Hippocampal formation (tissue), 2 donors: ENCODE measurements around the gene ZBP1.

ENCODE experiments used
- DNase-seq, 2 donors: peaks; one replicate each; lab custom pipeline; 2025; lab: John Stamatoyannopoulos, UW

ZBP1 gene

GRCh38 chr20:57571782-57572416 lies 48.3 kb downstream of the ZBP1 start:
- no peak for DNase-seq

DNA sequence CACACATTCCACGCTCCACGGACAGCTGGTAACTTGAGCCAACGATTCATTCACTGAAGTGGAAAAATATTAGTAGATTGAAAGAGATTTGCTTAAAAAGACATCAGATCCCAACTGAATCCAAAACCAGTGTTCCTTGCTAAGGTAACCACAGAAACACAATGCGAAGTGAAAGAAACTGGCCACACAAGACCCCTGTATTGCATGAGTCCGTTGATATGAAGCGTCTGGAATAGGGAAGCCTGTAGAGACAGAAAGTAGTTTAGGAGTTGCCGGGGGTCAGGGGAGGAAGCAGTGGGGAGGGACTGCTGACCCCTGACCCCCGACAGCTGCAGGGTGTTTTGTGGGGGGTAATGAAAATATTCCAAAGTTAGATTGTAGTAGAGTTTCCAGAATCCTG lies 49.3 kb downstream of the ZBP1 start:
- no peak for DNase-seq

- DNase-seq, result no peak
Measured at GRCh38 chr20:57570145-57570850, 49.9 kb downstream of the ZBP1 start.

DNA sequence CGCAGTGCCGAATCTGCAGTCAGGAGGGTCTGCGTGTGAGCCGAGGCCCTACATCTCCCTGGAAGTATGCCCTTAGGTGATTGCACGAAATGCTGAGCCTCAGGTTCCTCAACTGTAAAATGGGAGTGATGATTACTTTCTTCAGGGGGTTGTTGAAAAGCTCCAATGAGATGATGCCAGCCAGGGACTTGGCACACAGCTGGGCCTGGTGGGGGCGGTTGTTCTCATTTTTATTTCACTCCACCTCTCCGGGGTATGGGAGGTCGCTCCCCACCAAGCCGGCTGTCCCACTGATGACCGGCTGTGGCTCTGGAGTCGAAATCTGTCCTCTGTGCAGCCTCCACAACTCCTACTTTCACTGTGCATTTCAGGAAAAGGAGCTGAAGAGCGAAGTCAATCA lies 51.3 kb downstream of the ZBP1 start:
- DNase-seq, result no peak

- DNase-seq, result no peak
Measured at GRCh38 chr20:57568088-57568896, 51.9 kb downstream of the ZBP1 start.

GRCh38 chr20:57567471-57568079 lies 52.7 kb downstream of the ZBP1 start:
- no peak for DNase-seq

GRCh38 chr20:57566803-57567459 lies 53.3 kb downstream of the ZBP1 start:
- DNase-seq, result no peak

DNA sequence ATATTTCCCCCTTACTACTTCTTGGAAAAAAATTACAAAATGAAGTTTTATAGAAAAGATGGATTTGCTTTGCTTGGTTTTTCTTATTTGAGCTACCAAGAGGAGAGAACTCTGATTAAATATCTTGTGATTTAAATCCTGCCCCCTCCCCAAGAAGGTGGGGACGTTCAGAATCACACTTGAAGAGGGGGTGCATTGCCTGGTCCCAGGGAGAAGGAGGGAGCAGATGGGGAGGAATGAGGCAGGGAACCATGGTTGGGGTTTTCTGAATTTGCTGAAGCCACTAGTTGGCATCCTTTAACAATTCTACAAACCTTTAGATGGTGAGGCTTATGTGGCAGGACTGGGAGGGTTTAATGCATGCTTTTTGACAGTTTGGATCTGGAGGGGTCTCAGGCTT lies 53.8 kb downstream of the ZBP1 start:
- no peak for DNase-seq

DNA sequence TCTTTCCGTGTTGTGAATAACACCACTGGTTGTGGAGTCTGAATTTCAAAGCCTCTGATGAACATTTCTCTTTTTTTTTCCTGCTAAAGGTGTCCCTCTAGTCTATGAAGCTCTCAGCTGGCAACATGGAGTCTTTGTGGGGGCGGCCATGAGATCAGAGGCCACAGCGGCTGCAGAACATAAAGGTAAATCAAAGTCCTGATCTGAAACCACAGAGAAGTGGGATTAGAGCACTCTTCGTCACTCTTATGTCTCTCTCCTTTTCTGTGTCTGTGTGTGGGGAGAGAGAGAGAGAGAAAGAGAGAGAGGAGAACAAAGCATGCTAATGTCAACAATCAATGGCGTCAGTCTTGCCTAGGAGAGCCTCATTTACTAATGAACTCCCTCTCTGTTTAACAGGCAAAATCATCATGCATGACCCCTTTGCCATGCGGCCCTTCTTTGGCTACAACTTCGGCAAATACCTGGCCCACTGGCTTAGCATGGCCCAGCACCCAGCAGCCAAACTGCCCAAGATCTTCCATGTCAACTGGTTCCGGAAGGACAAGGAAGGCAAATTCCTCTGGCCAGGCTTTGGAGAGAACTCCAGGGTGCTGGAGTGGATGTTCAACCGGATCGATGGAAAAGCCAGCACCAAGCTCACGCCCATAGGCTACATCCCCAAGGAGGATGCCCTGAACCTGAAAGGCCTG lies 55.1 kb downstream of the ZBP1 start:
- DNase-seq, result no peak

DNA sequence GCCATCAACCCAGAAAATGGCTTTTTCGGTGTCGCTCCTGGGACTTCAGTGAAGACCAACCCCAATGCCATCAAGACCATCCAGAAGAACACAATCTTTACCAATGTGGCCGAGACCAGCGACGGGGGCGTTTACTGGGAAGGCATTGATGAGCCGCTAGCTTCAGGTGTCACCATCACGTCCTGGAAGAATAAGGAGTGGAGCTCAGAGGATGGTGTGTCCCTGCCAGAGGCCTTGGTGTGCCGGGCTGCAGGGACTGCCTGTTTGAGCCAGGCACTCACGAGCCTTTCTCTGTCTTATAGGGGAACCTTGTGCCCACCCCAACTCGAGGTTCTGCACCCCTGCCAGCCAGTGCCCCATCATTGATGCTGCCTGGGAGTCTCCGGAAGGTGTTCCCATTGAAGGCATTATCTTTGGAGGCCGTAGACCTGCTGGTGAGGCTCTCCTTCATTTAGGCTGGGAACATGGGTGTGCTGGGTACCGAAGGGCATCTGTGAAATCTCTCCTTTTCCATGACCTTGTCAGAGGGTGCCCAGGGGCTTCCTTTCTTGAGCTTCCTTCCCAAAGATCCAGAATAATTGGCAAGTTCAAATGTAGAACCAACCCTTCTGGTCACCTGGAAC lies 55.9 kb downstream of the ZBP1 start:
- no peak for DNase-seq

DNA sequence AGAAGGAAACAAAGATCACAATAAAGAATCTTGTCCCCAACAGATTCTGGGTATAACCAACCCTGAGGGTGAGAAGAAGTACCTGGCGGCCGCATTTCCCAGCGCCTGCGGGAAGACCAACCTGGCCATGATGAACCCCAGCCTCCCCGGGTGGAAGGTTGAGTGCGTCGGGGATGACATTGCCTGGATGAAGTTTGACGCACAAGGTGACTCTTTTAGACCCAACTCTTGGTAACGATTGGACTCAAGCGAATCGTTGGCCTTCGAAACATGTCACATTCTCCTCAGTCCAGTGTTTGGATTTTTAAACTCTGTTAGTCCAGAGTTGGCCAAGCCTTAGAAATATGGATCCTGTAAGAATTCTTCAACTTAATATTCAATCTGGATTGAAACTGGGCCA lies 56.7 kb downstream of the ZBP1 start:
- no peak for DNase-seq

DNA sequence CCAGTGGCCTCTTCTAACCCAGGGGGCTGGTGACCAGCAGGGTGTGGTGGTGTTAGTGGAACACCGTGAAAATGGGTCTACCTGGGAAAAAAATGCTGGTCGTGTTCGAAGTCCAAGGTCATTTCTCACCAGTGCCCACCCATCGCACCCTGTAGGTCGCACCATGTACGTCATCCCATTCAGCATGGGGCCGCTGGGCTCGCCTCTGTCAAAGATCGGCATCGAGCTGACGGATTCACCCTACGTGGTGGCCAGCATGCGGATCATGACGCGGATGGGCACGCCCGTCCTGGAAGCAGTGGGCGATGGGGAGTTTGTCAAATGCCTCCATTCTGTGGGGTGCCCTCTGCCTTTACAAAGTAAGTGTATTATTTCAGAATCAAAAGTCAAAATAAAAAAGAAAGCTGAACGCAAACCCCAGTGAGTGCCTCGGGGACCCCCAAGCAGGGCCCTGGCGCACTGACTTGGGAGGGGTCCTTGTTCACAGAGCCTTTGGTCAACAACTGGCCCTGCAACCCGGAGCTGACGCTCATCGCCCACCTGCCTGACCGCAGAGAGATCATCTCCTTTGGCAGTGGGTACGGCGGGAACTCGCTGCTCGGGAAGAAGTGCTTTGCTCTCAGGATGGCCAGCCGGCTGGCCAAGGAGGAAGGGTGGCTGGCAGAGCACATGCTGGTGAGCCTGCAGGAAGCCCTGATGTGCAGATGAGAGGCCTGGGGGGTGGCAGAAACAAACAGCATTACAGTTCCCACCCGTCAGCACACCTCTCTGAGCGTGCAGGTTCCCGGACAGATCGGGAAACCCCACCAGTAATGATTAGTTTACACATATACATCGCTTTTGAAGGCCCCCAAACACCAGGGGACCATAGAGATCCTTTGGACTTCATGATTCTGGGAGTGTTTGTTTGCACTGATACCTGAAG lies 57.4 kb downstream of the ZBP1 start:
- no peak for DNase-seq

GRCh38 chr20:57561356-57562279 lies 58.6 kb downstream of the ZBP1 start:
- DNase-seq, result no peak

- no peak for DNase-seq
Measured at GRCh38 chr20:57560554-57561355, 59.5 kb downstream of the ZBP1 start, which contains the start of gene PCK1. Gene PCK1, plus strand, starts transcription at chr20:57561110. Its CDS starts 302 bp downstream, at chr20:57561412.

GRCh38 chr20:57559658-57560553 lies 60.3 kb downstream of the ZBP1 start:
- DNase-seq, result no peak

DNA sequence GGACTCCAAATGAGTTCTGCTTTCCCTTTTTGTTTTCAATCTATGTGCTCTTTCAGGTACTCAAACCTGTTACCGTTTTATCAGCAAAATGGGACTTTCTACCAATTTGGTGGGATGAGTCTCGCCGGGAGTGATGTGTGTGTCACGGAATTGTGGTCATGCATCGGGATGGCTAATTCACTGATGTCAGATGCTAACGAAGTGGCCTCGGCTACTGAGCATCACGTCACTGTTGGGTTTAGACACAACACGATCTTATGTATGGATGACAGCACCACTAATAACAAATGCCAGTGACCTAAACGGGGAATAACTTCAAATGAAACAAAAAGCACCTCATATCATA lies 61.0 kb downstream of the ZBP1 start:
- DNase-seq, result no peak
